Measurements from ENCODE around the gene MOCS3. TPM values are rescaled to one million over a fixed set of nuclear protein-coding genes. Genes with fewer than 3 reads are reported as not detected.
A peak's percentile ranks its signal among the peaks of the same experiment; 100 is the strongest.

Gene MOCS3
- total and polyA plus RNA-seq, 10 of the 15 experiments (the other 5 are each of a cell fraction or from before 2014, with no cell fraction given): 0.87 to 5.9 (median 3.6) TPM

DNA sequence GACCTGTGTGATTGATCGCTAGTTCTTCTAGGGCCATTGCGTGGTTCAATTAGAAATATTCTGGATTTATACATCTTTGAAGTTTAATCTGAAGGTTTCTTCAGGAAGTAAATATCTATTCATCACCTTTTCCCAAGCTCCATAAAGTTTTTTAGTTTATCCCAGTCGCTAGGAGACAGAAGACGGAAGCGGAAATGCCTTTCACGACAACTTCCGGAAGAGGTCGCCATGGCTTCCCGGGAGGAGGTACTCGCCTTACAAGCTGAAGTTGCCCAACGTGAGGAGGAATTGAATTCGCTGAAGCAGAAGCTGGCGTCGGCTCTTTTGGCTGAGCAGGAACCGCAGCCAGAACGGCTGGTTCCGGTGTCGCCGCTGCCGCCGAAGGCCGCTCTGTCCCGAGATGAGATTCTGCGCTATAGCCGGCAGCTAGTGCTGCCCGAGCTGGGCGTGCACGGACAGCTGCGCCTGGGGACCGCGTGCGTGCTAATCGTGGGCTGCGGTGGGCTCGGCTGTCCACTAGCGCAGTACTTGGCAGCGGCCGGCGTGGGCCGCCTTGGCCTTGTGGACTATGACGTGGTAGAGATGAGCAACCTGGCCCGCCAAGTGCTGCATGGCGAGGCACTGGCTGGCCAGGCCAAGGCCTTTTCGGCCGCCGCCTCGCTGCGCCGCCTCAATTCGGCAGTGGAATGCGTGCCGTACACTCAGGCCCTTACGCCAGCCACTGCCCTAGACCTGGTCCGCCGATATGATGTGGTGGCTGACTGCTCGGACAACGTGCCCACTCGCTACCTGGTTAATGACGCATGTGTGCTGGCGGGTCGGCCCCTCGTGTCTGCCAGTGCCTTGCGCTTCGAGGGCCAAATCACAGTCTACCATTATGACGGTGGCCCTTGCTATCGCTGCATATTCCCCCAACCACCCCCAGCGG, at the start of gene MOCS3 (continued):
- TF ChIP-seq, protein P1, sequence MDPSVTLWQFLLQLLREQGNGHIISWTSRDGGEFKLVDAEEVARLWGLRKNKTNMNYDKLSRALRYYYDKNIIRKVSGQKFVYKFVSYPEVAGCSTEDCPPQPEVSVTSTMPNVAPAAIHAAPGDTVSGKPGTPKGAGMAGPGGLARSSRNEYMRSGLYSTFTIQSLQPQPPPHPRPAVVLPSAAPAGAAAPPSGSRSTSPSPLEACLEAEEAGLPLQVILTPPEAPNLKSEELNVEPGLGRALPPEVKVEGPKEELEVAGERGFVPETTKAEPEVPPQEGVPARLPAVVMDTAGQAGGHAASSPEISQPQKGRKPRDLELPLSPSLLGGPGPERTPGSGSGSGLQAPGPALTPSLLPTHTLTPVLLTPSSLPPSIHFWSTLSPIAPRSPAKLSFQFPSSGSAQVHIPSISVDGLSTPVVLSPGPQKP (IDR thresholded peaks at IDR 0.05; ENCODE audit: low read depth, low read length): peak; percentile 45; the same call in 1 of the 2 replicates
- TF ChIP-seq ASH2L (IDR thresholded peaks at IDR 0.05; ENCODE audit: borderline replicate concordance, low read depth): no peak
- no peak for TF ChIP-seq RAD21 (IDR thresholded peaks at IDR 0.05; ENCODE audit: insufficient read depth, low read depth, low read length)
- TF ChIP-seq TCF12 (IDR thresholded peaks at IDR 0.05; ENCODE audit: low read depth, low read length): peak; percentile 61; the same call in 1 of the 2 replicates
- TF ChIP-seq MTA2 (IDR thresholded peaks at IDR 0.05; ENCODE audit: low read depth): no peak
- no peak for TF ChIP-seq GATAD2B (conservative IDR thresholded peaks at IDR 0.05; ENCODE audit: low read depth)
- TF ChIP-seq HDGF (IDR thresholded peaks at IDR 0.05): peak; percentile 64; the same call in 1 of the 2 replicates
- no peak for TF ChIP-seq E2F4 (IDR thresholded peaks at IDR 0.05; ENCODE audit: low read depth, low read length)
- TF ChIP-seq ATF2 (IDR thresholded peaks at IDR 0.05; ENCODE audit: low read length): no peak
- peak; percentile 100 for TF ChIP-seq ATF7 (IDR thresholded peaks at IDR 0.05; ENCODE audit: low read depth)
- no peak for TF ChIP-seq SMC3 (IDR thresholded peaks at IDR 0.05; ENCODE audit: borderline replicate concordance, low read length)
- no peak for TF ChIP-seq ZZZ3 (IDR thresholded peaks at IDR 0.05; ENCODE audit: control insufficient read depth, insufficient read length, low read depth)
- no peak; the same call in 1 of the 2 replicates for TF ChIP-seq SIN3A (IDR thresholded peaks at IDR 0.05; ENCODE audit: low read depth, low read length)
- TF ChIP-seq ZBTB33 (IDR thresholded peaks at IDR 0.05): no peak
- TF ChIP-seq MXI1 (IDR thresholded peaks at IDR 0.05; ENCODE audit: low read depth, low read length): peak; percentile 98
- TF ChIP-seq JUNB (IDR thresholded peaks at IDR 0.05): no peak
- no peak for TF ChIP-seq USF1 (IDR thresholded peaks at IDR 0.05; ENCODE audit: borderline replicate concordance, extremely low read length, insufficient read depth, low read depth, low read length)
- TF ChIP-seq STAT1 (conservative IDR thresholded peaks at IDR 0.05): no peak
- TF ChIP-seq ZNF207 (IDR thresholded peaks at IDR 0.05; ENCODE audit: borderline replicate concordance): no peak; the same call in 1 of the 2 replicates
- TF ChIP-seq YBX1 (IDR thresholded peaks at IDR 0.05): no peak
- peak; percentile 96 for TF ChIP-seq GABPA (IDR thresholded peaks at IDR 0.05; ENCODE audit: low read depth)
- TF ChIP-seq NFYB (IDR thresholded peaks at IDR 0.05; ENCODE audit: insufficient read depth, low read depth, low read length): no peak
- peak; percentile 66; the same call in 1 of the 2 replicates for TF ChIP-seq FOXM1 (IDR thresholded peaks at IDR 0.05; ENCODE audit: low read depth, low read length)
